ENCODE data around the gene PSMB7. TPM values are rescaled to one million over a fixed set of nuclear protein-coding genes. Genes with fewer than 3 reads are reported as not detected.

The PSMB7 gene
- total RNA-seq (ENCODE audit: low replicate concordance), result 255 and 266 TPM in 2 replicates

DNA sequence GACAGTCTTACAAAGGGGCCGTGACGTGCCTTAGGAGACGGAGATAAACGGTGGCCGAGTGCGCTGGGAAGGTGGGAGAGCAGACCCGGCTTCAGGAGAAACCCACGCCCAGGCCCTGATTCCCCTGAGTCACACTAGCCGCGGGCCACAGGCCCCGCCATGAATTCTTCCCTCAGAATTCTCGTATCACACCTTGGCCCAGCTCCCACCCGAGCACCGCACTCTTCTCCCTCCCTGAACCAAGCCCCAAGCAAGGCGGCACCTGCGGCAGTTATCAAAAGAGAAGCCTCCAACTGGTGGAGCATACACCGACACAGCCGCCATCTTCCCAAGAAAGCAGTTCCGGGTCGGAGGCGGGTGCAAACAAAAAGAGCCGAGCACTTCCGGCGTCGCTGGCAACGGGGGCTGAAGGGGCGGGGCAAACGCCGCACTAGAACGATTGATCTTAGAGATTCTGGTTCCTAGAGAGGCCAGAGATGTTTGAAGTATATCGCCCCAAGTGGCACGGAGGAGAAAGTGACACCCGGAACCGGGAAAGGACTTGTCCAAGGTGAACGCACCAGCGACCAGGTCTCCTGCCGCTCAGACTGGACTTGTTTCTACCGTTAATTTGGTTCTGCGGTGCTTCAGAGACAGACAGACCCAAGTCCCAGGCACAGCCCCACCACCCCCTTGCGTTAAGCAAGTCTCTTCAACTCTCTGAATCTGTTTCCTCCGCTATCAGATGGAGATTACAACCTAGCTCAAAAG, at the start of gene PSMB7:
PSMB7 (minus strand) TSS at position 341 of the 750 bp plus-strand sequence; CDS start at position 324, 17 bp downstream.

DNA sequence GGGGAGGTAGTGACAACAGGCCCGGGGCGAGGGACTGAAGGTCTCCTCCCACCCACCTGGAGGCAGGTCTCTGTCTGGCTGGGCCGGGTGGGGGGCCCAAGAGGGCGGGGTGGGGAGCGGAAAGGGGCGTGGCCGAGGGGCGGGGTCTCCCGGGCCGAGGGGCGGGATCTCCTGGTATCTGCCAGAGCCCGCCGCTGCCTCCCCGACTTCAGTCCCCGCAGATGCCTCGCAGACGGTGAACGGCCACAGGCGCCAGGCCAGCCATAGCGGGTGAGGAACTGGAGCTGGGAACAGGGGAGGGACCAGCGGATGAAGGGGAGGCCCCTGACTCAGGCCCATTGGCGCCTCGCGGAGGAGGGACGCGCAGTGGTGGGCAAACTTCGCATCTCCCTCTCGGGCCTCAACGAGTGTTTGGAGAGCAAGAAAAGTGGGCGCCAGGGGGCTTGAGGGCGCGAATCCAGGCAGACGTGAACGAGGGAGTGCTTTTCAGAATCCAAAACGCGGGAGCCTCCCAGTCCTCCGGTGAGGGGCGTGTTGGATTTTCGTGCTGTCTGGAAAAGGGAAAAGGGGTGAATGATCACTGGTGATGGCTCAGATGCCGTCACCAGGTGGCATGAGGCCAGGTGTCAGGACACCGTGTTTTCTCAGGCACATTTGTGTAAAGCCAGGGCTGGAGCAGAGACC, 35.1 kb upstream of the PSMB7 start, which contains the start of gene ADGRD2:
ADGRD2 (plus strand) TSS at position 211 of the 684 bp plus-strand sequence. CDS start 1,216 bp downstream, outside the sequence.

Other genes with a start within 250 kb of the PSMB7 start
- 65.5 and 225 TPM in 2 replicates for gene NEK6, start 157.5 kb downstream of the PSMB7 start, total RNA-seq (ENCODE audit: low replicate concordance)
- not detected in 2 replicates for gene ADGRD2, start 35.0 kb upstream of the PSMB7 start, total RNA-seq (ENCODE audit: low replicate concordance)
- not detected in 2 replicates for gene NR5A1, start 92.0 kb upstream of the PSMB7 start, total RNA-seq (ENCODE audit: low replicate concordance)

All from smooth muscle cell of the coronary artery (primary cell).